DOHH2 (cell line): ENCODE measurements around the gene KRT2.

Experiments used
- EZH2phosphoT487 ChIP-seq: fragments of 200-600 bp; sonication (generic); IDR thresholded peaks from 2 replicates; pipeline ENCODE4 v1.6.1; 2017; ENCODE audit warnings: borderline replicate concordance, mild to moderate bottlenecking, antibody characterized with exemption, low read length, moderate library complexity, mixed read lengths
- TF ChIP-seq, protein P1 (sequence below): fragments of 200-600 bp; sonication (generic); IDR thresholded peaks from one replicate; pipeline ENCODE4 v1.5.1; 2014; ENCODE audit warnings: antibody characterized with exemption, mild to moderate bottlenecking, low read depth, low read length; ENCODE audit not compliant: poor library complexity, severe bottlenecking

- TF ChIP-seq, protein P1, sequence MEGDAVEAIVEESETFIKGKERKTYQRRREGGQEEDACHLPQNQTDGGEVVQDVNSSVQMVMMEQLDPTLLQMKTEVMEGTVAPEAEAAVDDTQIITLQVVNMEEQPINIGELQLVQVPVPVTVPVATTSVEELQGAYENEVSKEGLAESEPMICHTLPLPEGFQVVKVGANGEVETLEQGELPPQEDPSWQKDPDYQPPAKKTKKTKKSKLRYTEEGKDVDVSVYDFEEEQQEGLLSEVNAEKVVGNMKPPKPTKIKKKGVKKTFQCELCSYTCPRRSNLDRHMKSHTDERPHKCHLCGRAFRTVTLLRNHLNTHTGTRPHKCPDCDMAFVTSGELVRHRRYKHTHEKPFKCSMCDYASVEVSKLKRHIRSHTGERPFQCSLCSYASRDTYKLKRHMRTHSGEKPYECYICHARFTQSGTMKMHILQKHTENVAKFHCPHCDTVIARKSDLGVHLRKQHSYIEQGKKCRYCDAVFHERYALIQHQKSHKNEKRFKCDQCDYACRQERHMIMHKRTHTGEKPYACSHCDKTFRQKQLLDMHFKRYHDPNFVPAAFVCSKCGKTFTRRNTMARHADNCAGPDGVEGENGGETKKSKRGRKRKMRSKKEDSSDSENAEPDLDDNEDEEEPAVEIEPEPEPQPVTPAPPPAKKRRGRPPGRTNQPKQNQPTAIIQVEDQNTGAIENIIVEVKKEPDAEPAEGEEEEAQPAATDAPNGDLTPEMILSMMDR = no peak
- no peak for TF ChIP-seq EZH2phosphoT487
These were observed 51.0 kb downstream of the KRT2 start, which contains the start of gene KRT72 for GRCh38 chr12:52600941-52601481.
